ENCODE results near the gene VWA7.

DNA sequence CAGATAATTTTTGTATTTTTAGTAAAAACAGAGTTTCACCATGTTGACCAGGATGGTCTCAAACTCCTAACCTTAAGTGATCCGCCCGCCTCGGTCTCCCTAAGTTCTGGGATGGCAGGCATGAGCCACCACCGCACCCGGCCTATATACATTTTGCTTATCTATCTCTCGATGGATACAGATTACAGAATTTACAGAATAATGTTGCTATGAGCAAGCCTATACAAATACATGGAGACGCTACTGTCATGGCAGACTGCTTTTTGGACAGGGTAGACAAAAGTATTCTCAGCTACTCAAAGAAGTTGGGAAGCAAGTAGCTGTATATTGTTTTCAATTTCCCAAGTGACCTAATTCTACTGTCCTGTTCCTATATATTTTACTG, 36.3 kb upstream of the VWA7 start:
- TF ChIP-seq SIN3A (IDR thresholded peaks at IDR 0.05; ENCODE audit: borderline replicate concordance, low read depth, low read length): no peak
- TF ChIP-seq, protein P1, sequence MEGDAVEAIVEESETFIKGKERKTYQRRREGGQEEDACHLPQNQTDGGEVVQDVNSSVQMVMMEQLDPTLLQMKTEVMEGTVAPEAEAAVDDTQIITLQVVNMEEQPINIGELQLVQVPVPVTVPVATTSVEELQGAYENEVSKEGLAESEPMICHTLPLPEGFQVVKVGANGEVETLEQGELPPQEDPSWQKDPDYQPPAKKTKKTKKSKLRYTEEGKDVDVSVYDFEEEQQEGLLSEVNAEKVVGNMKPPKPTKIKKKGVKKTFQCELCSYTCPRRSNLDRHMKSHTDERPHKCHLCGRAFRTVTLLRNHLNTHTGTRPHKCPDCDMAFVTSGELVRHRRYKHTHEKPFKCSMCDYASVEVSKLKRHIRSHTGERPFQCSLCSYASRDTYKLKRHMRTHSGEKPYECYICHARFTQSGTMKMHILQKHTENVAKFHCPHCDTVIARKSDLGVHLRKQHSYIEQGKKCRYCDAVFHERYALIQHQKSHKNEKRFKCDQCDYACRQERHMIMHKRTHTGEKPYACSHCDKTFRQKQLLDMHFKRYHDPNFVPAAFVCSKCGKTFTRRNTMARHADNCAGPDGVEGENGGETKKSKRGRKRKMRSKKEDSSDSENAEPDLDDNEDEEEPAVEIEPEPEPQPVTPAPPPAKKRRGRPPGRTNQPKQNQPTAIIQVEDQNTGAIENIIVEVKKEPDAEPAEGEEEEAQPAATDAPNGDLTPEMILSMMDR (IDR thresholded peaks at IDR 0.05): no peak
- TF ChIP-seq EZH2phosphoT487 (IDR thresholded peaks at IDR 0.05; ENCODE audit: borderline replicate concordance, low read depth): no peak
- TF ChIP-seq RAD21 (IDR thresholded peaks at IDR 0.05; ENCODE audit: low read length): no peak

Measured in SK-N-SH (cell line).